SIG-M5 treated with dmso at 0.1 percent for 504 hours (cell line): ENCODE measurements around the gene LRRC45.

Experiments
- DNase-seq: peaks from one replicate; lab custom pipeline; 2025; ENCODE audit not compliant: unreplicated experiment; lab: John Stamatoyannopoulos, UW

Gene LRRC45

GRCh38 chr17:82007228-82007494 is 15.9 kb upstream of the LRRC45 start:
- no peak for DNase-seq

- DNase-seq, result no peak
These were observed 15.4 kb upstream of the LRRC45 start for GRCh38 chr17:82007495-82008257.

GRCh38 chr17:82008258-82008940 is 14.7 kb upstream of the LRRC45 start:
- DNase-seq, result no peak

- DNase-seq, result no peak
These were observed 14.1 kb upstream of the LRRC45 start for GRCh38 chr17:82008941-82009405.

GRCh38 chr17:82009413-82009812 is 13.7 kb upstream of the LRRC45 start:
- DNase-seq, result no peak

GRCh38 chr17:82010575-82011525 is 12.3 kb upstream of the LRRC45 start:
- no peak for DNase-seq

- DNase-seq, result no peak
These were observed 11.4 kb upstream of the LRRC45 start for GRCh38 chr17:82011617-82012187.

- DNase-seq, result no peak
These were observed 10.9 kb upstream of the LRRC45 start for GRCh38 chr17:82012261-82012639.

GRCh38 chr17:82012640-82013295 is 10.3 kb upstream of the LRRC45 start:
- no peak for DNase-seq

- DNase-seq, result no peak
These were observed 9.8 kb upstream of the LRRC45 start for GRCh38 chr17:82013341-82013740.

GRCh38 chr17:82013772-82014321 is 9.3 kb upstream of the LRRC45 start:
- DNase-seq, result no peak

- no peak for DNase-seq
These were observed 8.7 kb upstream of the LRRC45 start for GRCh38 chr17:82014432-82014831.

- no peak for DNase-seq
These were observed 8.2 kb upstream of the LRRC45 start for GRCh38 chr17:82014971-82015310.

GRCh38 chr17:82015311-82015971 is 7.7 kb upstream of the LRRC45 start:
- DNase-seq, result no peak

- DNase-seq, result no peak
These were observed 6.8 kb upstream of the LRRC45 start for GRCh38 chr17:82016061-82016874.

GRCh38 chr17:82016875-82017459 is 6.1 kb upstream of the LRRC45 start:
- DNase-seq, result no peak

GRCh38 chr17:82017612-82018151 is 5.4 kb upstream of the LRRC45 start:
- no peak for DNase-seq

GRCh38 chr17:82018152-82018988 is 4.7 kb upstream of the LRRC45 start:
- DNase-seq, result no peak
